HG03520 (cell line): ENCODE results near the gene IFT88.

ENCODE experiments used
- ATAC-seq: cut with Tn5 transposase; IDR thresholded peaks from one replicate; pipeline ENCODE4 v1.9.1; 2021; ENCODE audit warnings: mild to moderate bottlenecking, moderate library complexity; ENCODE audit not compliant: unreplicated experiment

The IFT88 gene

DNA sequence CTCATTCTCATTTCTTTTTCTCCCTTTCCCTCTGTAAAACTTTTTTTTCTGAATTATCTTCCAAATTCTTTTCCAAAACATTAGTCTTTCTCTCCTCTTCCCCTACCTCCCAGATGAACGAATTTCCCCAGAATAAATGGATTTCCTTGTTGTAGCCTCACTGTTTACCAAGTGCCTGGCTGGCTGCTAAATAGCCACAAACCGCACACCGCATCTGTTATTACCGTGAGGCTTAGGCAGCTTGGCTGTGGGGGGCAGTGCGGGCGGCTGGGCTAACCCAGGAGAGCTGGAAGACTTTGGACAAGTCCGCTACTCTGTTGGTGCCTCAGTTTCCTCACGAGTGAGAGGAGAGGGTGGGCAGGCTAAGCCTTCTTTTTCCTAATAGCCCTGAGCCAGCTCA lies 147.2 kb downstream of the IFT88 start:
- ATAC-seq: no peak

DNA sequence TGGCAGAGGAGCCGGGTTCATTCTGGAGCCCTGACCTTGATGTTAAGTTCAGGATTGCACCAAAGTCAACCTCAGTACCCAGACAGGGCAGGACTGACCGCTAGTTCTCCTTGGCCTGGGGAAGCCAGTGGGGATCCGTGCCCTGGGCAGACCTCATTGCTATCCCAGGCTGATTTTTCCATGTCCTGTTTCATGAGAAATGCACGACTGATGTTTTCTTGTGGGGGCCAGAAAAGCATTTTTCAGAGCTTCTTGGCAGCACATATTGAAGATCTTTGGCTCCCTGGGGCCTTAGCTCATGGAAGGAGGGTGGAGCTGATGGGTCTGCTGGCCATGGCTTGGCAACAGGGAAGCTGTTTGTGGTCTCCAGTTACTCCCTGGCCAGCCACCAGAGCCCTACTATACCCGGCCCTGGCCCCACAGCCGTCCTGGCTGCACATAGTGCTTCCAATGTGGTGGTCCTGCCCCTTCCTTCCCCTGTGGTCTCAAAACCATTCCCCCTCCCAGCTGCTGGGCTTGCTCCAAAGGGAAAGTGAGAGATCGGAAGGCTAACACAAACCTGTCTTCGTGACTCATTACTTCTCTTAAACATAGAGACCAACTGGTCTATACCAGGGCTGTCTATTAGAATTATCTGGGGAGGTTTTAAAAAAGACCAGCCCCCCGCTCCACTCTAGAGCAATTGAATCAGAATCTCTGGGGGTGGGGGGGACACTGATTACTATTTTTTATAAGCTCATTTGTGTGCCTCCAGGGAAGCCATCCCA lies 147.8 kb downstream of the IFT88 start:
- ATAC-seq: no peak

DNA sequence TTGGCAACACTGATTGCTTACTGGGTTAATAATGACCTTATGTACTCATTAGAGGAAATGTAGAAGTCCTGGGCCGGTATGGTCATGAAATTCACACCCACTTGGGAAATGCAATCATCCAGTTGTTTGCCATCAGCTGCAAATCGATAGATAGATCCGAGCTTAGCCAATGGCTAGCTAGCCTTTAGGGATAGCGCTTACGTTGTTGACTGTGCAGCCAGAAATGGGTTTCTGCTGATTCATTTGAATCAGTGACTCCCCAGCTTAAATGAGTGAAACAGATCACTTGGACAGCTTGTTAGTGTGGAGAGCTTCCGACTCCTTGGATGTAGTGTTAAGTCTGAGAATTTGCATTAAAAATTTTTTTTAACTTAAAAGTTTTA lies 148.4 kb downstream of the IFT88 start:
- no peak for ATAC-seq

DNA sequence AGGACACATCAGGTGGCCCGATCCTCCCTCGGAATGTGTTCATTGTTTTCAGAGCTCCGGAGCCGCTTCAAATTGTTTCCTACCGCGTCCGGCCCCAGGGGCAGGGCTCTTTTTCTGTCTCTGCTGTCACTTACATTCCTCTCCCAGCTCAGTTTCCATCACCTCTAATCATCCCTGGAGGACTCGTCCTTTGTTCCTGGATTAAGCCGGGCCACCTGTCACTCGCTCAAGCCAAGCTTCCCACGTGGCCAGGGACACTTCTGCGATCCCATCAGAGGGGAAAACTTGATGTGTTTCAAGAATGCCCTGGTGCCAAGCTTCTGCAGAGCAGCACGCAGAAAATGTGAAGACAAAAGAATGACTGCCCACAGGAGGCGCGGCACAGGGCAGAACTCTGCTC lies 150.0 kb downstream of the IFT88 start:
- no peak for ATAC-seq

DNA sequence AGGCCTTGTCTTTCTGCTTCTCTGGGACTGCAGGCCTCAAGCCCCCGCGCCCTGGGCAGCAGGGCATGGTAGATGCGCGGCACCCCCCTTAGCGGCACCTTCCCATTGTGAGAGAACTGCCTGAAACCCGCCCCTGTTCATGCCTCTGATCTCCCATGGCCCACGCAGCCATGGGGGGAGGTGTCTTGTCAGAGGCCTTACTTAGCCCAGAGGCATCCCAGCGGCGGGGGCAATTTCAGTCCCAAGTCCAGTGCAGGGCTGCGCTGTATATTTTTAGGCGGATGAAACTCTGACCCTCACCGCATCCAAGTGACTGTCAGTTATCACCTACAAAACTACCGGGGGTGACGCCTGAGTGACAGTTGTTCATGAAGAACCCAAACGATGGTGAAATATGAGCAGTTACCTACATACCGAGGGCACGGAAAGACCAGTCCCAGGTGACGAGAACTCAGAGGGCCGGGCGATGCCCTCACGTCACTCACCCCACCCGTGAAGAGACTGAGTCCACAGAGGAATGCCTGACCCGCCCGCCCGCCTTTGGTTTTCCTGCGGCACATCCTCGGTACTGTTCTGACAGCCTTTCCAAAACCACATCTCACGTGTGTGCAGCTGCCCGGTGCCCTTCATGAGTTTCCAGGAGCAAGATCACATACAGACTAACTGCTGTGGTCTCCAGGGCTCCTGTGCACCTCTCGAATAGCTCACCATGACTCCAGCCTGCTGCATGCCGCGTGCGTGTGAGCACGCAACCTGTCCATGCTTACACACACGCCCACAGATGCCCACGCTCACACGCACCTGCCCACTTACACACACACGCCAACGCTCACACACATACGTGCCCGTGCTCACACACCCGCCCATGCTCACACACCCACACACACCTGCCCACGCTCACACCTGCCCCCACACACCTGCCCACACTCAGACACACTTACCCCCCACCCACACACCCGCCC lies 150.9 kb downstream of the IFT88 start:
- ATAC-seq: no peak

DNA sequence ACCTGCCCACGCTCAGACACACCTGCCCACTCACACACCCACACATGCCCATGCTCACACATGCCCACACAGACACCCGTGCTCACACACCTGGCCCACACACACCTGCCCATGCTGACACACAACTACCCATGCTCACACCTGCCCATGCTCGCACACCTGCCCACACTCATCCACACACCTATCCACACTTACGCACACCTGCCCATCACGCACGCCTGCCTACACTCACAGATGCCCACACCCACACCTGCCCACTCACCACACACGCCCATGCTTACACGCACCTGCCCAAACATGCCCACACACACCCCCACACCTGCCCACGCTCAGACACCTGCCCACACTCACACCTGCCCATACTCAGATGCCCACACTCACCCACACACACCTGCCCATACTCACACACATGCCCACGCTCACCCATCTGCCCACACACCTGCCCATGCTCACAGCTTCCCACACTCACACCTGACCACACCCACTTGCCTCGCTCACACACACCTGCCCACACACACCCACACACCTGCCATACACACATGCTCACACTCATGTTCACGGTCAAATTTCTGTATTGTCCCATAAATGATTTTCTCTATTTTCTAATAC lies 152.1 kb downstream of the IFT88 start:
- no peak for ATAC-seq

DNA sequence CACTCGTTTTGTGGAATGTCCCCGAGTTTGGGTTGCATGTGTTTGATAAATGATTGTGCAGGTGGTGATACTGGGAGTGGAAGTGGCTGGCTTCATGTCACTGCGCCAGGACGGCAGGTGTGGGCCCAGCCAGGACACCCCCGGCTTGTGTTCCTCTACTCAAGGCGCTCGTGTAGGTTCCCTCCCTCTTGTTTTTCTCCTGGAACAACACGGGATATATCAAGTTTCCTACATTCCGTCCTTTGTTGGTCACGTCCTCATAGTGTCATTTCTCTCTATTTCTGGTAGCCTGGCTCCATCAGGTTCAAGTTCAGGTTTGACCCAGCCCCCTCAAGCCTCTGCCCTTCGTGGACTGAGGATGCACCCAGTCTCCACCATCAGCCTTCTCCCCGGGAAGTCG lies 152.8 kb downstream of the IFT88 start:
- no peak for ATAC-seq

DNA sequence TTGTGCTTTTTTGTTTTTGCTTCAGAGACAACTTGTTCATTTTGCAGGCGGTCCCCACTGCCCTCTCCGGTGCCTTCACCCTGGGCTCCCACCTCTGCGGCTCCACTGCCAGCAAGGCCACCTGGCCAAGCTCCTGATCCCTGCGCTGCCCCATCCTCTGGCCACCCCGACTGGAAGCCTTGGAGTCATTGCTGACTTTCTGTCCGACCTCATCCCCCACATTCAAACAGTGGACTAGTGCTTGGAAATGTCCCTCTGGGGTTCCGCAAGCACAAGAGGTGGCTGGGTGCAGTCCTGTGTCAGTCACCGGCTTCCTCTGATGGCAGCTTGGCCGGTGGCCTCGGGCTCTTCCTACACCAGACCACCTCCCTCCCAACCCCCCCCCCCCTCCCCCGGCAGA lies 153.5 kb downstream of the IFT88 start:
- ATAC-seq: no peak

DNA sequence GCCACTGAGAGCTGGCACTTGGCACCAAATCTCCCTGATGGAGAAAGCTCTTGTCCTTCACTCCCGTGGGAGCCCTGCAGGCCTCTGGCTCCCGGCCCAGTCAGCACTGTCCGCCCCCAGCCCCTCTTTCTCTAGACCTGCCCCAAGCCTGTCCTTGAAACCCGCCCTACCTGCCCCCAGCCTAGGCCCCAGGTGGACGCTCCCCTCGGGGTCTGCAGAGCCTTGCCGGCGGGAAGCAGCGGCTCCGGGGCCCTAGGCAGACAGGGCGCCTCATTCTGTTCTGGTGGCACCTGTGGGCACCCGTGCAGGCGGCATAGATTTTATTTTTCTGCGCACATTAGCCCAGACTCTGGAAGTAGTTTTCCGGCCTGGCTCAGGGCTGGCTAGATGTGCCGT lies 154.1 kb downstream of the IFT88 start:
- ATAC-seq: no peak

DNA sequence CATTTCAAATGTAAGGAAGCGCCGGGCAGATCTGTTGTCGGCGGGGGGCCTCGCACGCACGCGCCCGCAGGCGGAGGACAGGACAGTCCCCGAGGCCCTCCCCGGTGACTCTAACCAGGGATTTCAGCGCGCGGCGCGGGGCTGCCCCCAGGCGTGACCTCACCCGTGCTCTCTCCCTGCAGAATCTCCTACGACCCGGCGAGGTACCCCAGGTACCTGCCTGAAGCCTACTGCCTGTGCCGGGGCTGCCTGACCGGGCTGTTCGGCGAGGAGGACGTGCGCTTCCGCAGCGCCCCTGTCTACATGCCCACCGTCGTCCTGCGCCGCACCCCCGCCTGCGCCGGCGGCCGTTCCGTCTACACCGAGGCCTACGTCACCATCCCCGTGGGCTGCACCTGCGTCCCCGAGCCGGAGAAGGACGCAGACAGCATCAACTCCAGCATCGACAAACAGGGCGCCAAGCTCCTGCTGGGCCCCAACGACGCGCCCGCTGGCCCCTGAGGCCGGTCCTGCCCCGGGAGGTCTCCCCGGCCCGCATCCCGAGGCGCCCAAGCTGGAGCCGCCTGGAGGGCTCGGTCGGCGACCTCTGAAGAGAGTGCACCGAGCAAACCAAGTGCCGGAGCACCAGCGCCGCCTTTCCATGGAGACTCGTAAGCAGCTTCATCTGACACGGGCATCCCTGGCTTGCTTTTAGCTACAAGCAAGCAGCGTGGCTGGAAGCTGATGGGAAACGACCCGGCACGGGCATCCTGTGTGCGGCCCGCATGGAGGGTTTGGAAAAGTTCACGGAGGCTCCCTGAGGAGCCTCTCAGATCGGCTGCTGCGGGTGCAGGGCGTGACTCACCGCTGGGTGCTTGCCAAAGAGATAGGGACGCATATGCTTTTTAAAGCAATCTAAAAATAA lies 154.7 kb downstream of the IFT88 start:
- ATAC-seq: no peak

DNA sequence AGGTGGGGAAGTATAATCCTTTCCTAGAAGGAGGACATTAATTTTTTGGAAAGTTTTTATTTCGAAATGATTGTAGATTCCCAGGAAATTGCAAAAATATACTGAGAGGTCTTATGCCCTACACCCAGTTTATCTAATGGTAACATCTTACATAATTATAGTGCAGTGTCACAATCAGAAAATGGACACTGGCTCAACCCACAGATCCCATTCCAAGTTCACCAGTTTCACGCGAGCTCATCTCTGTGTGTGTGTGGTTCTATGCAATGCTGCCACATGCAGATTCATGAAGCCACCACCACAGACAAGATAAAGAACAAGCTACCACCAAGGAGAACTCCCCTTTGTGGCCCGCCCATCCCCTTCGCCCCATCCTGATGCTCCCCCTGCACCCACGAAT lies 160.9 kb downstream of the IFT88 start:
- ATAC-seq: no peak

DNA sequence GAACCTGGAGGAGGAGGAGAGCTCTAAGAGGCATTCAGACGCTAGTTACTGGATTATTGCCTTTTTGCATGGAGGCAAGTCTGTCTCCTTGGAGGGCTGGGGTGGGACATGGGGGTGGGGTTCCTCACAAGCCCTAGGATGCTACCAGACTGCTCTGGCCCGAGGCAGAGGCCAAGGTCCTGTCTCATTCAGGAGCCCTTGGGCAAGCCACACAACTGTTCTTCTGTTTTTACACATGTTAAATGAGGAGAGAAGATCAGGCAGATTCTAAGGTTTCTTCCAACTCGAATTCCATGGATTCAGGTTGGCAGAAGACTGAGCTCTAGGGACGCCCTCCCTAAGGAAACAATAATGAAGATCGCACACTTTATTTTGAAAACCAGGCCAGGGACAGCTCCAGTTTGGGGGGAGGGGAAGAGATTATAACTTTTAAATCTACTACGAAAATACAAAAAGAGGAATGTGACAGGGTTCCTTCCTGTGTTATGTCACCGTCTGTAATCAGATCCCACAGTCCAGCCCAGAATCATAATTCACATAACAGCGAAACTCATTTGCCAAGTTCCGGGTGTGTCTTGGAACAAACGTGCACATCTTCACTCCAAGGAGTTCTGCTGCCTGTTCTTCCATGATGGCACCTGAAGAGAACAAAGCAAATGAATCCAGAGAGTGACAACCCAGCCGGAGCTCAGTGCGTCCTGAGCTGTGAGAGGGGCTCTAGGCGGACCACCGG lies 161.8 kb downstream of the IFT88 start:
- ATAC-seq: no peak

DNA sequence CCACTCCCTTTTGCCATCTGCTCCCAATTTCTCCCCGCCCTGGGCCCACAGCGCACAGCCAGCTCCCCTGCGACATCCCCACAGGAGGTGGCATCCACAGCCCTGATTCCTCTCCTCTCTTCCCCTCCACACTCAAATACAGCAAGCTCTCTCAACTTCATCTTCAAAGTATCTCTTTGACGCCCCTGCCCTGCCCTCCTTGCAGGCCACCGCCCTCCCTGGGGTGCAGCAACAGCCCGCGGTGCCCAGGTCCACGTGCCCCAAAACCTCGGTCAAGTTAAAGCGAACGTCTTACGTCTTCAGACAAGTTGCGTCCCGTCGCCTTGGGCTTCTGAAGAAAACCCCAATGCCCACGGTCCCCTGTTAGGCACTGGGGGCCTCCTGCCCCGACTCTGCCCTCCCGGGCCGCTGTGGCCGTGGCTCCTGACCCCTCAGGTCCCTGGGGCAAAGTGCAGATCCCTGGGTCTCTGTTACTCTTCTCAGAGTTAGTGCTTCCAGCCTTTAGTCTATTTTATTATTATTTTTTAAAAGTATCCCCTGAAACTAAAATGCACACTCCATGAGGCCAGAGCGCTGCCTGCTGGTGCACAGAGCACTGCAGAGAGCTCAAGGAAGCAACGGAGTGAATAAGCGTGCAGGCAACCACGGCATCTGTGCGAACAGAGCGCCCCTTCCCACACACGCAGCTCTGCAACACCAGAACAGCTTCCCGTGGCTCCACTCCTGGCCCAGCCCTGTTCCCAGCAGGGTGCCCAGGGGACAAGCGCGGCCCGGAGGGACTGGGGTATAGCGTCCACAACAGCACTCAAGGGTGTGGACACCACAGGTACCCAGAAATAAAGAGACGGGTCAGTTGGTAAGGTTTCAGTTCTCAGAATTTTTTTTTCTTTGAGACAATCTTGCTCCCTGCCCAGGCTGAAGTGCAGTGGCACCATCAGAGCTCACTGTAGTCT lies 163.0 kb downstream of the IFT88 start:
- ATAC-seq: no peak

DNA sequence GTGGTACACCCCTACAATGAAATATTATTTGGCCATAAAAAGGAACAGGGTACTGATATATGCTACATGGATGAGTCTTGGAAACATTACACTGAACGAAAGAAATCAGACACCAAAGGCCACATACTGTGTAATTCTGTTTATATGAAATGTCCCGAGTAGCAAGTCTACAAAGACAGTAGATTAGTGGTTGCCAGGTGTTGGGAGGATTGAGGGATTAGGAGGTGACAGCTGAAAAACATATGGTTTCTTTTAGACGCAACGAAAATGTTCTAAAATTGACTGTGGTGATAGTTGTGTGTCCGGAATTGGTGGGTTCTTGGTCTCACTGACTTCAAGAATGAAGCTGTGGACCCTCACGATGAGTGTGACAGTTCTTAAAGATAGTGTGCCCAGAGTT lies 171.7 kb downstream of the IFT88 start:
- ATAC-seq: no peak

DNA sequence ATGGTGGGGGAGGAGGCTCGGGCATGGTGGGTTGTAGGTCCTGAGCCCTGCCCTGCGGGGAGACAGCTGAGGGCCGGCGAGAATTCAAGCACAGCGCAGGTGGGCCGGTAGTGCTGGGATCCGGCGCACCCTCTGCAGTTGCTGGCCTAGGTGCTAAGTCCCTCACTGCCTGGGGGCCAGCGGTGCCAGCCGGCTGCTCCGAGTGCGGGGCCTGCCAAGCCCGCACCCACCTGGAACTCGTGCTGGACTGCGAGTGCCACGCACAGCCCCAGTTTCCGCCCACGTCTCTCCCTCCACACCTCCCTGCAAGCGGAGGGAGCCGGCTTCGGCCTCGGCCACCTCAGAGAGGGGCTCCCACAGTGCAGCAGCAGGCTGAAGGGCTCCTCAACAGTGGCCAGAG lies 173.1 kb downstream of the IFT88 start:
- ATAC-seq: no peak
